Uterus (tissue), 4 donors: ENCODE results near the gene QSOX1. TPM values are rescaled to one million over a fixed set of nuclear protein-coding genes. Genes with fewer than 3 reads are reported as not detected.
"Not testable (repeated sequence)": the region's sequence is repeated elsewhere in the genome, so short reads cannot be mapped to it uniquely, and the experiment has no call there.

Source experiments
- DNase-seq, 2 donors: peaks; one replicate each; pipeline ENCODE4 v3.0.0-alpha.2; 2019 to 2020
- H3K27ac ChIP-seq, 2 donors: fragments of 200-600 bp; sonication (generic); 1 replicate in 1 of 2; 2 replicates in 1 of 2; pipeline ENCODE4 v1.5.1; 2016 to 2018
- H3K27me3 ChIP-seq, 2 donors: fragments of 200-600 bp; sonication (generic); one replicate each; pipeline ENCODE4 v1.5.1; 2018 to 2019; ENCODE audit warnings: control low read depth in 1 of 2
- H3K36me3 ChIP-seq, 2 donors: fragments of 200-600 bp; sonication (generic); one replicate each; pipeline ENCODE4 v1.5.1; 2019; ENCODE audit warnings: control low read depth in 1 of 2
- H3K4me1 ChIP-seq, 2 donors: fragments of 200-600 bp; sonication (generic); one replicate each; pipeline ENCODE4 v1.5.1; 2018 to 2019; ENCODE audit warnings: control low read depth in 1 of 2
- H3K4me3 ChIP-seq, 2 donors: fragments of 200-600 bp; sonication (generic); 1 replicate in 1 of 2; 2 replicates in 1 of 2; pipeline ENCODE4 v1.5.1; 2018 to 2019; ENCODE audit warnings: mild to moderate bottlenecking in 1 of 2
- H3K9me3 ChIP-seq, 2 donors: fragments of 200-600 bp; sonication (generic); one replicate each; pipeline ENCODE4 v1.5.1; 2019; ENCODE audit warnings: control low read depth in 1 of 2
- CTCF ChIP-seq, 4 experiments: fragments of 200-600 bp in 2 of 4; fragments of 450-650 bp in 2 of 4; sonication (generic) in 2 of 4; IDR thresholded peaks; one replicate each; pipeline ENCODE4 v1.5.1; 2016 to 2019; ENCODE audit warnings: antibody characterized with exemption in 4 of 4, mild to moderate bottlenecking in 2 of 4, moderate library complexity in 1 of 4
- POLR2A ChIP-seq, 2 donors: fragments of 450-650 bp; IDR thresholded peaks; one replicate each; pipeline ENCODE4 v1.6.1; 2016; ENCODE audit warnings: antibody characterized with exemption in 2 of 2, mild to moderate bottlenecking in 1 of 2, moderate library complexity in 1 of 2
- intact Hi-C: fragments of 100-400 bp; cut with DNase I; formaldehyde crosslinking; loops from one replicate; pipeline ENCODE4 v1.15.1; 2023; ENCODE audit warnings: low total_unique reads
- total RNA-seq, 4 donors: library from RNA; depleted of rRNA in 3 of 4; stranded (reverse); fragments of >200 nt in 3 of 4; gene quantifications; one replicate each; pipeline versions ENCODE4 v1.1.0 to v1.2.4, GENCODE V29; 2014 to 2023
- donor health status: DM: yes; HTN: yes; CAD: no.

Gene QSOX1
- total RNA-seq, 4 donors from 2014 or later: 18.2 to 96.8 (median 57.7) TPM

GRCh38 chr1:180198196-180198595 lies 43.5 kb downstream of the QSOX1 start:
- intact Hi-C loops: no loop called here
- no peak overlapping the region for H3K27ac ChIP-seq
- H3K36me3 ChIP-seq: no peaks in the 10 kb centered on the region
- no peaks in the 10 kb centered on the region for H3K4me1 ChIP-seq
- H3K9me3 ChIP-seq: no peaks in the 10 kb centered on the region
- TF ChIP-seq CTCF (IDR thresholded peaks at IDR 0.05) (no peak), POLR2A (IDR thresholded peaks at IDR 0.05) (no peak)
- DNase-seq: no peak
- H3K4me3 ChIP-seq: no peak overlapping the region
- no peaks in the 10 kb centered on the region for H3K27me3 ChIP-seq

- no peak overlapping the region for H3K4me3 ChIP-seq
- no peaks in the 10 kb centered on the region for H3K36me3 ChIP-seq
- no peak overlapping the region for H3K27ac ChIP-seq
- TF ChIP-seq POLR2A (IDR thresholded peaks at IDR 0.05) (no peak), CTCF (IDR thresholded peaks at IDR 0.05) (no peak)
- H3K9me3 ChIP-seq: no peaks in the 10 kb centered on the region
- intact Hi-C loops: no loop called here
- no peaks in the 10 kb centered on the region for H3K4me1 ChIP-seq
- DNase-seq: no peak
- no peaks in the 10 kb centered on the region for H3K27me3 ChIP-seq
These were observed 43.9 kb downstream of the QSOX1 start for GRCh38 chr1:180198611-180199010.

- H3K27me3 ChIP-seq: no peaks in the 10 kb centered on the region
- no peak for TF ChIP-seq CTCF (IDR thresholded peaks at IDR 0.05)
- TF ChIP-seq POLR2A (IDR thresholded peaks at IDR 0.05): no peak
- H3K4me1 ChIP-seq: no peaks in the 10 kb centered on the region
- no peak overlapping the region for H3K4me3 ChIP-seq
- no peaks in the 10 kb centered on the region for H3K9me3 ChIP-seq
- intact Hi-C loops: no loop called here
- no peaks in the 10 kb centered on the region for H3K36me3 ChIP-seq
- no peak for DNase-seq
- no peak overlapping the region for H3K27ac ChIP-seq
These were observed 44.3 kb downstream of the QSOX1 start for GRCh38 chr1:180199018-180199417.

- Histone ChIP-seq H3K9me3 (no peaks in the 10 kb centered on the region), H3K27ac (no peak overlapping the region), H3K4me1 (no peaks in the 10 kb centered on the region), H3K36me3 (no peaks in the 10 kb centered on the region), H3K27me3 (no peaks in the 10 kb centered on the region), H3K4me3 (no peak overlapping the region)
- intact Hi-C loops: no loop called here
- DNase-seq: no peak
- no peak for TF ChIP-seq POLR2A (IDR thresholded peaks at IDR 0.05)
- TF ChIP-seq CTCF (IDR thresholded peaks at IDR 0.05): no peak
These were observed 47.0 kb downstream of the QSOX1 start for GRCh38 chr1:180201451-180202200.

- DNase-seq, H3K27me3 ChIP-seq, H3K4me1 ChIP-seq, H3K36me3 ChIP-seq, H3K27ac ChIP-seq, intact Hi-C loops, H3K9me3 ChIP-seq, H3K4me3 ChIP-seq: not testable (repeated sequence)
These were observed 47.9 kb downstream of the QSOX1 start for GRCh38 chr1:180202588-180202987.
